Fibroblast of lung (primary cell): ENCODE data around the gene ITPKB.
"Not testable (repeated sequence)": the region's sequence is repeated elsewhere in the genome, so short reads cannot be mapped to it uniquely, and the experiment has no call there.

Source experiments
- CTCF ChIP-seq, 2 donors: IDR thresholded peaks in 1 of 2; conservative IDR thresholded peaks in 1 of 2; 1 replicate in 1 of 2; 2 replicates in 1 of 2; pipeline ENCODE4 v1.5.1; 2011 to 2012; ENCODE audit warnings: low read length in 2 of 2, control low read depth in 1 of 2, inconsistent platforms in 1 of 2, low read depth in 1 of 2, mild to moderate bottlenecking in 1 of 2
- EZH2 ChIP-seq: IDR thresholded peaks from 2 replicates; pipeline ENCODE4 v1.5.1; 2012; ENCODE audit warnings: low read length, control low read depth, mild to moderate bottlenecking; ENCODE audit errors: missing control alignments

GRCh38 chr1:226611980-226612379 is 127.1 kb downstream of the ITPKB start:
- not testable (repeated sequence) for TF ChIP-seq CTCF (conservative IDR thresholded peaks at IDR 0.05 in 1 of 2, IDR thresholded peaks at IDR 0.05 in 1 of 2; ENCODE audit: low read depth in 1 of 2, low read length in 2 of 2); EZH2
